ENCODE data around the gene PPP2R1A.
A peak's percentile ranks its signal among the peaks of the same experiment; 100 is the strongest.
"Not testable (repeated sequence)": the region's sequence is repeated elsewhere in the genome, so short reads cannot be mapped to it uniquely, and the experiment has no call there.

PPP2R1A gene

DNA sequence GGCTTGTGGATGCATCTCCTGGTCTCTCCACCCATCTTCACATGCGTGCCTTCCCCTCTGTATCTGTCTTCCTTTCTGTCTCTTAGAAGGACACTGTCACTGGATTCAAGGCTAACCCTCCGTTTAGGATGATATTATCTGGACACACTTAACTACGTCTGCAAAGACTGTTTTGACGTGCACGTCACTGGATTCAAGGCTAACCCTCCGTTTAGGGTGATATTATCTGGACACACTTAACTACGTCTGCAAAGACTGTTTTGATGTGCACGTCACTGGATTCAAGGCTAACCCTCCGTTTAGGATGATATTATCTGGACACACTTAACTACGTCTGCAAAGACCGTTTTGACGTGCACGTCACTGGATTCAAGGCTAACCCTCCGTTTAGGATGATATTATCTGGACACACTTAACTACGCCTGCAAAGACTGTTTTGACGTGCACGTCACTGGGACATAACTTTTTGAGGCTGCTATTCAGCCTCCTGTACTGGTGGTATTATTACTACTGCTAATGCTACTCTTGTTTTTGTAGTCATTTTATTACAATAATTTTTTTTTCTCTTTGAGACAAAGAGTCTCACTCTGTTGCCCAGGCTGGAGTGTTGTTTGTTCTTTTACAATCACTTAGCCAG, 11.0 kb downstream of the PPP2R1A start:
- not testable (repeated sequence) for DNase-seq

- DNase-seq: no peak
These were observed 16.6 kb downstream of the PPP2R1A start for GRCh38 chr19:52206481-52206880.

GRCh38 chr19:52211203-52211602, 21.4 kb downstream of the PPP2R1A start:
- no peak for DNase-seq

DNA sequence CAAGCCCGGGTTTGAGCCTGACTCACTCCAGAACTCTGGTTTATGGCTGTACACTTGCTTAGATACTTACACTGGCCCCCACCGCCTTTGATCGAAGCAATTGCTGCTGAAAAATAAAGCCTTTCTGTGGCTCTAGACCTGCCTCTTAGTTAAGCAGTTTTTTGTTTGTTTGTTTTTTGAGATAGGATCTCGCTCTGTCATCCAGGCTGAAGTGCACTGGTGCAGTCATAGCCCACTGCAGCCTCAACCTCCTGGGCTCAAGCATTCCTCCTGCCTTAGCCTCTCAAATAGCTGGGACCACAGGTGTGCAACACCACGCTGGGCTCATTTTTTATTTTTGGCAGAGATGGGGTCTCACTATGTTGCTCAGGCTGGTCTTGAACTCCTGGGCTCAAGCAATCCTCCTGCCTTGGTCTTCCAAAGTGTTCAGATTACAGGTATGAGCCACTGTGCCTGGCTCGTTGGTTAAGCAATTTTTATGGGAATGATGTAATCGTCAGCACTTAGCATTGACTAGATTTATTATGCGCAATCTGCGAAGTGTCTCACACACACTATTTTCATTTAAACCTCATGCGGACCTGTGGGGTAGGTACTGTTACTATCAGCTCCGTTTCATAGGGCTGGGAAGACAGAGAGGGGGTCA, 22.2 kb downstream of the PPP2R1A start:
- no peak for DNase-seq

GRCh38 chr19:52212572-52213255, 22.9 kb downstream of the PPP2R1A start:
- DNase-seq: no peak

DNA sequence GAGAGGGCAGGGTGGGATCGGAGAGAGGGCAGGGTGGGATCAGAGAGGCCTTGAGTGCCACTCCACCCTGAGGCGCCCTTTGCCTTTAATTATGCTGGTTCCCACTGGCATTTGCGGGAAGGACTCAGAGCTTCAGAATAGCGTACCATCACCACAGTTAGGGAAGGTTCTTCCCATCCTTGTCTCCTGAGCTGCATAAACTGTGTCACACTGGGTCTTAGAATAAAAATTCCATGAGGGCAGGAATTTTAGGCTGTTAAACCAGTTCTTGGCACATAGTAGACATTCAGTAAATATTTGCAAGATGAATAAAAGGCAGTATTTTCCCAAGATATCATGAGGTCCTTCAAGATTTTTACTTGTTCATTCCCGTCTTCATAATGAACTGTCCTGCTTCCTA, 24.4 kb downstream of the PPP2R1A start:
- DNase-seq: no peak

GRCh38 chr19:52216401-52216800, 26.5 kb downstream of the PPP2R1A start:
- DNase-seq: no peak

GRCh38 chr19:52217576-52217975, 27.7 kb downstream of the PPP2R1A start:
- DNase-seq: no peak

DNA sequence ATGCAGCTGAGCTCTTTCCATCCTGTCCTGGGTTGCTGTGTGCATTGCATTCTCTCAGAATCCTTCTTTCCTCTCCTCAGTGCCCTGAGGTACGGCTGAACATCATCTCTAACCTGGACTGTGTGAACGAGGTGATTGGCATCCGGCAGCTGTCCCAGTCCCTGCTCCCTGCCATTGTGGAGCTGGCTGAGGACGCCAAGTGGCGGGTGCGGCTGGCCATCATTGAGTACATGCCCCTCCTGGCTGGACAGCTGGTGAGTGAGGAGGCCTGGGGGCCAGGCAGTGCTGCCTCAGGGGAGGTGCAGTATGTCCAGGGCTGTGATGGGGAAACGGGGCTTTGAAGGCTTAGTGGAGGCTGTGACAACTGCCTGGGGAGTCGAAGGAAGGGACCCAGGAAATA, 29.8 kb downstream of the PPP2R1A start:
- no peak for DNase-seq

DNA sequence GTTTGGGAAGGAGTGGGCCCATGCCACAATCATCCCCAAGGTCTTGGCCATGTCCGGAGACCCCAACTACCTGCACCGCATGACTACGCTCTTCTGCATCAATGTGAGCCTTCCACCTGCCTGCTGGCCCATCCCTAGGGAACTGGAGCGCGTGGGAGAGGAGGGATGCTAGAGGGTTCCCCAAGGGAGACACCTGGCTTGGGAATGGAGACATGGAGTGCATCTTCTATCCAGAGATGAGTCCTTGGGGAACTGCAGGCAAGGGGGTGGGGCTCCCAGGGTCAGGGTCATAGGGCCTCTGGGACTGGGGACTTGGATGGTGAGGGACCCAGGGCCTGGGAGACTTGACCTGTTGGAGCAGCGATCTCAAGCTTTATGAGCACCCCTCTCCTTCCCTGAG, 31.2 kb downstream of the PPP2R1A start:
- DNase-seq: no peak

- DNase-seq: no peak
These were observed 32.1 kb downstream of the PPP2R1A start for GRCh38 chr19:52221831-52222375.

GRCh38 chr19:52224211-52224610, 34.4 kb downstream of the PPP2R1A start:
- DNase-seq: no peak

- DNase-seq: no peak
These were observed 36.8 kb downstream of the PPP2R1A start for GRCh38 chr19:52226652-52227051.

DNA sequence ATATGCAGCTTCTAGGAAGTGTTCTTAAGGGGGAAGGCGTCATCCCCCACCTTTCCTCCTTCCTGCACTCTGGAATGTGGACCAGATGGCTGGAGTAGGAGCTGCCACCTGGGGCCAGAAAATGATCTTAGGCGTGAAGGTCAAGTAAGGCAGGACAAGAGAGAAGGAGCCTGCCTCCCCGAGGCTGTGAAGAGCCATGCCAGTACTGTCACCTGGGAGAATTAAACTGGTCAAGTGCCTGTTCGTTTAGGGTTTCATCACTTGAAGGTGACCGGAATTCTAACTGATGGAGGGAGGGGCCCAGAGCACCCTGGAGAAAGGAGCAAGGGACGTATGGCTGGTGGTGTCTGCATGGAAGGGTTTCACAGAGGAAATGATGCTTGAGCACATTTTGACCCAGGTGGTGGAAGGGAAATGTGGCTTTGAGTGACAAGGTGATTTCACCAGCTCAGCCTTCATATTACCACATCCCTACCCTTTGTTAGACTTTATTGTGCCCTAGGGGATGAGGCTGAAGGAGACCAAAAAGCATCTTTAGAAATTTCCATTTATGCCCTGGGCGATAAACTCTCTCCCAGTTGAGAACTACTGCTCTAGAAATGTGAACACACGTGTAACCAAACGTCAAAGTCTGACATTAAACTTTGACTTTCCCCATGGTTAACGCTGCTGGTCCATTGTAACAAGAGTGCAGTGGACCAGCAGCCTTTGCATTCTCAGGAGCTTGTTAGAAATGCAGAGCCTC, 37.5 kb downstream of the PPP2R1A start:
- no peak for DNase-seq

- no peak for DNase-seq
These were observed 38.1 kb downstream of the PPP2R1A start for GRCh38 chr19:52227980-52228379.

GRCh38 chr19:52229524-52229923, 39.7 kb downstream of the PPP2R1A start:
- DNase-seq: no peak

DNA sequence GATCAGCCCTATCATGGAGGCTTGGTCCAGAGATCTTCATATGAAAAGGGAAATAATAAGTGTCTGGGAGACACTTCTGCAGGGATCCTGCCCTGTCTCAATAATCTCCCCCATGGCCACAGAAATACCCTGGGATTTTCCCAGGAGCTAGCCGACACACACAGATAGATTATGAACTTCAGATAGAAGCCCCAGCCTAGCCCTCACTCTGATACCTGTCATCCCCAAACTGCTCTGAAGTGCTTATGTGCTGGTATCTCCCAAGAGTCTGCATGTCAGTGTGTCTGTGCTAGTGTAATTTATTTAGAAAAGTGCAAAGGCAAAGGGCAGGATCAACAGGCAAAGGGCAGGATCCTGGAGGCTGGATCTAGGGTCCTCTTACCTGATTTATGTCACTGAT, 40.8 kb downstream of the PPP2R1A start:
- DNase-seq: no peak

DNA sequence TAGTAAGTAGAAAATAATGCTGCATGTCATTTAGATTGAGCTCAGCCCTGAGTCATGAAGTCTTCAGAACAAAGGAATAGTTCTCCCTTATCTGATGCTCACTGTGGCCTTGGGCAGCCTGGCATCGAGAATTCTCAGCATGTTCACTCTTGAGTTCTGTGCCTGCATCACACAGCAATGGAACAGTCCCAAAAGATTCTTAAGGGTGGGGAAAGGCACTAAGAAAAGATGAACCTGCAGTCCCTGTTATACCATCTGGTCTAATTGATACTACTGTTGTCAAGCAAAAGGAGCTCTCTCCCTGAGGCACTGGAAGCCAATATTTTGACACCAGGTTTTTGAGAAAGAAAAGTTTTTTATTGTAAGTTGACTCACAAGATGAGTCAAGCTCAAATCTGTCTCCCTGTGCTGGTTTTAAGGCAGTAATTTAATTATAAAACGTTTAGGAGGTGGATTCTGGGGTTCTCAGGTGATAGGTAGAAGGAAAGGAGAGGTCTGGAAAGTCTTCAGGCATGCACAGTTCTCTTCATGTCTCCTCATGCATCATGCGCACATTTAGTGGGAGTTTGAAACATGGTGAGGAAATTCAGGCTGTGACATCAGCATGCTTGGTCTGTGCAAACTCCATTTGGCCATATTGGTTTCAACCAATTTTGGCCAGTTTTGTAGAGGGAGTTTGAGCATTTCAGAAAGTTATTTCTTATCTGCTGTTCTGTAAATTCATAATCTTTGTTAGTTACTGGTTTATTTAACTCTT, 41.5 kb downstream of the PPP2R1A start:
- DNase-seq: no peak

- DNase-seq: no peak
These were observed 44.6 kb downstream of the PPP2R1A start for GRCh38 chr19:52234406-52234805.

DNA sequence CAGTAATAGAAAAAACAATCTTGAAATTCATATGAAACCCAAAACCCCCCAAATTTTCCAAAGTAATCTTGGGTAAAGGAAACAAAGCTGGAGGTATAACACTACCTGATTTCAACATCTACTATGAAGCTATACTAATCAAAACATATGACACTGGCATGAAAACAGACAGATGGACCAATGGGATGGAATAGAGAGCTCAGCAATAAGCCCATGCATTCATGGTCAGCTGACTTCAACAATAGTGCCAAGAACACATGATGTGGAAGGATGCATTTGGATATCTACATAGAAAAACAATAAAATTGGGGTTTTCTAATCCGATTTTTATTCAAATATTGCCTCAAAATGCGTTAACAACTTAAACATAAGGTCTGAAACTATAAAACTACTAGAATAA, 47.3 kb downstream of the PPP2R1A start:
- DNase-seq: no peak

GRCh38 chr19:52237771-52238400, 48.0 kb downstream of the PPP2R1A start:
- DNase-seq: peak; percentile 53

DNA sequence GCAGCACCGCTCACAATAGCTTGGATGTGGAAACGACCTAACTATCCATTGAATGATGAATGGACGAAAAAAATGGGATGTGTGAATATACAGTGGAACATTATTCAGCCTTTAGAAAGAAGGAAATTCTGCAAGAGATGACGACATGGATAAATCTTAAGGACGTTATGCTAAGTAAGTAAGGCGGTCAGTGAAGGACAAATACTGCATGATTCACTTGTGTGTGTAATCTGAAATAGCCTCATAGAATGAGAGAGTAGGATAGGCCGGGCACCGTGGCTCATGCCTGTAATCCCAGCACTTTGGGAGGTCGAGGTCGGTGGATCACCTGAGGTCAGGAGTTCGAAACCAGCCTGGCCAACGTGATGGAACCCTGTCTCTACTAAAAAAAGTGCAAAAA, 54.2 kb downstream of the PPP2R1A start:
- no peak for DNase-seq
